Renal cortical epithelial cell (primary cell): Measurements from ENCODE around the gene ANKRD31. TPM values are rescaled to one million over a fixed set of nuclear protein-coding genes. Genes with fewer than 3 reads are reported as not detected.
"Not testable (repeated sequence)": the region's sequence is repeated elsewhere in the genome, so short reads cannot be mapped to it uniquely, and the experiment has no call there.

ENCODE experiments used
- DNase-seq: peaks from one replicate; pipeline ENCODE4 v3.0.0-alpha.2; 2011; ENCODE audit warnings: low read depth
- total RNA-seq: library from RNA; depleted of rRNA; stranded (reverse); fragments of >200 nt; gene quantifications from 2 replicates; pipeline ENCODE4 v1.2.3, GENCODE V29; 2014

Gene ANKRD31
- total RNA-seq, 1 donor from 2014 or later, result 0.25 TPM

DNA sequence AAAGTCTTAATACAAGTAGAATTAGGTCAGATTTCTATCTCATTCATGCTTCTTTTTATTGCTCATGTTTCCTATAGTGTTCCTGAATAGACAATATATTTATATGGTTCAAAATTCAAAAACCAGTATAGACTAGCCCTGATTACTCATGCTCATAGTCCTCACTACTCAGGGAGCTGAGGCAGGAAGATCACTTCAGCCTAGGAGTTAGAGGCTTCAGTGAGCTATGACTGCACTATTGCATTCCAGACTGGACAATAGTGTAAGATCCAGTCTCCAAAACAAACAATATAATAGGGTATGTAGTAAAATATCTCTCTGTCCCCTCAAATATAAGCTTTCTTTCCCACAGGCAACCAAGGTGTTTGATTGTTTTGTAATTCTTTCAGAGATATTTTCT, 2.4 kb downstream of the ANKRD31 start:
- peak; percentile 11 for DNase-seq

DNA sequence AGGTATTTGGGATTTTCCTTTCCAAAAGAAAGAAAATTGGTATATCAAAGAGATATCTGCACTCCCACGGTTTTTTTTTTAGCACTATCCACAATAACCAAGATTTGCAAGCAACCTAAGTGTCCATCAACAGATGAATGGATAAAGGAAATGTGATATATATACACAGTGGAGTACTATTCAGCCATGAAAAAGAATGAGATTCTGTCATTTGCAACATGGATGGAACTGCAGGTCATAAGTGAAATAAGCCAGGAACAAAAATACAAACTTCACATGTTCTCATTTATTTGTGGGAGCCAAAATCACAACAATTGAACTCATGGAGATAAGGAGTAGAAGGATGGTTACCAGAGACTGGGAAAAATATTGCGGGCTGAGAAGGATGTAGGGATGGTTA, 9.8 kb downstream of the ANKRD31 start:
- DNase-seq, result no peak

DNA sequence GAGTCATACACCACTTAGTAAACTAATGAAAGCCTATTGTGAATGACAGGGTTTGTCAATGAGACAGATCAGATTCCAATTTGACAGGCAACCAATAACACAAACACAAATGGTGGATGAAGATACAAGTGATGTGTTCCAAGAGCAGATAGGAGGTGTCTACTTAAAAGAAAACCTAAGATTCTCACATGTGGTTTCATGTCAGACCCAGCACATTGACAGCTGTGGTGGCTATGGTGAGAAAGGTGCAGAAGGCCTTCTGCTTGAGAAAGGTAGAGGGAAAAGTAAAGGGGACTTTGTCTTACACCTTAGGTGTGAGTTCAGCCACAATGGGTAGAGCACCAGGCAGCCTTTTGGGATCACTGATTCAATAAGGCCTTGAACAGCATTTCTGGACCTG, 11.2 kb downstream of the ANKRD31 start:
- DNase-seq, result no peak

DNA sequence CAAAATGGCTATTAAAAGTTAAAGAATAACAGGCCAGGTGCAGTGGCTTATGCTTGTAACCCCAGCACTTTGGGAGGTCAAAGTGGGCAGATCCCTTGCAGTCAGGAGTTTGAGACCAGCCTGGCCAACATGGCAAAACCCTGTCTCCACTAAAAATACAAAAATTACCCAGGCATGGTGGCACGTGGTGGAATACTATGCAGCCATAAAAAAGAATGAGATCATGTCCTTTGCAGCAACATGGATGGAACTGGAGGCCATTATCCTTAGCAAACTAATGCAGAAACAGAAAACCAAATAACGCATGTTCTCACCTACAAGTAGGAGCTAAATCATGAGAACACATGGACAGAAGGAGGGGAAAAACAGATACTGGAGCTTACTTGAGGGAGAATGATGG, 15.9 kb downstream of the ANKRD31 start:
- DNase-seq, result not testable (repeated sequence)

DNA sequence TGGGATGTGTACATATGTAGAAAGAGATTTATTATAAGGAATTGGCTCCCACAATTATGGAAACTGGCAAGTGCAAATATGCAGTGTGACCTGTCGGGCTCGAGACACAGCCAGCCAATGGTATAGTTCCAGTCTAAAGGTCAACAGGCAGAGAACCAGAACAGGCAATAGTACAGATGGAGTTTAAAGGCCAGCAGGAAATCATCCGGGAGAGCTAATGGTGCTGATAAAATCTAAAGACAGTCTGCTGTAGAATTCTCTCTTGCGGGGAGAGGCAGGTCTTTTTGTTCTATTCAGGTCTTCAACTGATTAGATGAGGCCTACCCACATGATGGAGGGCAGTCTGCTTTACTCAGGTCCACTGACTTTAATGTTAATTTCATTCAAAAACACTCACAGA, 21.8 kb downstream of the ANKRD31 start:
- DNase-seq, result no peak

DNA sequence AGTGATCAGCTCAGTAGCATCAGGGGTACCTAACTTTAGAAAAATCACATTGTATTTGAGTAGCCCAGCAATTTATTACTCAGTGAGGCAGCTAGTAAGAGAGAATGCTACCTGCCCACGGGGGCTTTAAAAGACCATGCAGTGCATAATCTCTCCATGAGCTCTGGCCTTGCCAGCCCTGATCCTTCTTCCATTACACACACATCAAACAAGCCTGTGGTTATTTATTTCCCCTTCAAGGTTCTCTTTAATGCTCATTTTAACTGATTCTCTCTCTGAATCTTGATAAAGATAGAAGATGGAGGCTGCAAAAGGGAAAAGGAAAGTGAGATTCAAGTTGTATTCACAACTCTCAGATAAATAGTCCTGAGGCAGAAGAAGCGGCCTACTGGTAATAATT, 22.3 kb downstream of the ANKRD31 start:
- no peak for DNase-seq

DNA sequence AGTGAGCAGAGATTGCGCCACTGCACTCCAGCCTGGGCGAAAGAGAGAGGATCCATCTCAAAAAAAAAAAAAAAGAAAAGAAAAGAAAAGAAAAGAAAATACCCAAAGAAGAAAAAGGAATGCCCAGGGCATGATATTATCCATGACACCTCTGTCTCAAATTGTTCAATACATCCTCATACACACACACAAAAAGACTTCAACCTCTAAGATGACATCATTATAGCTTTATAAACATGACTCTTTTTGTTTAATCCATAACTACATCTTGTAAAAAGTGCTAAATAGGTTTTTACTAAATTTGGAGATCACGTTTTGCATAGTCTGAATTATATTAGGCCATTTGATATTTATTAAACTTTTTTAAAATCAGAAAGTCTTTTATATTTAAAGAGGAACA, 33.1 kb downstream of the ANKRD31 start:
- DNase-seq, result no peak

DNA sequence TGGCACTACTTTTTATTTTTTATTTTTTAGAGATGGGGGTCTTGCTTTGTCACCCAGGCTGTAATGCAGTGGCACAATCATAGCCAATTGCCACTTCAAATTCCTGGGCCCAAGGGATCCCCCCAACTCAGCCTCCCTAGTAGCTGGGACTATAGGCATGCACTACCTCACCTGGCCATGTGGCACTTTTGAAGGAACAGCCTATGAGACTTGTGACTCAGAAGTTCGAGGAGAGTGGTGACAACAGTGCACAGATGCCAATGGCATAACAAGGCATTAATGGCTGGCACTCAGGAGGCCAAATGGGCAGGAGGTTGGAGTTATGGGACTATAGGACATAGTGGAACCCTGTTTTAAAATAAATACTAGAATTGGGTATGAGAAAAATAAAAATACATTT, 33.7 kb downstream of the ANKRD31 start:
- no peak for DNase-seq

DNA sequence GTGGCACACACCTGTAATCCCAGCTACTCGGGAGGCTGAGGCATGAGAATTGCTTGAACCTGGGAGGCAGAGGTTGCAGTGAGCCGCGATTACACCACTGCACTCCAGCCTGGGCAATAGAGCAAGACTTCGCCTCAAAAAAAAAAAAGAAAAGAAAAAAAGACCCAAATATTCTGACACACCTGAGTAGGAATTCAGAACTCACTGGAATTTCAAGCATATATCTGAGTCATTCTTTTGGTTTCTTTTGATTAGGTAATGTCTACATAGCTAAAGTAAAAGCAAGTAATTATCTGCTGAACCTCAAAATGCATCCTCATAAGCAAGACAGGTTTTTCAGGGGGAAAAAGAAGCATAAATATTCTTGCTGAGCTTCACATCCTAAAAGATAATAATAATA, 35.9 kb downstream of the ANKRD31 start:
- peak; percentile 72 for DNase-seq

DNA sequence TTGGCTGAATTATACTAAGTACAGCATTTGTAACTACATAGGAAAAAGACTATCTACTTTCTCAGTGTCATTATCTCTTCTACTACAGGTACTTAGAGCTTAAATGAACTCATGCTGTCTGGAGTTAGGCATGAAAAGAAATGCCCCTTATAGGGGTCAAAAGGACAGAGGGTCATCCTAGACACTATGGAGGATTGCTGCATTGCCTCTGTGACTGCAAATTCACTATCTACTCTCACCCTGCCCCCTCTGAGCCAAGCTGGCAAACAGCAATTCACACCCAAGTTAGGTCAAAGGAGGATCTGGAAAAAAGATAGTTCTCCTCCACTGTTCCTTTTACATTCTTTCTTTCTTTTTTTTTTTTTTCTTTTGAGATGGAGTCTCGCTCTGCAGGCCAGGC, 36.7 kb downstream of the ANKRD31 start:
- DNase-seq, result no peak

DNA sequence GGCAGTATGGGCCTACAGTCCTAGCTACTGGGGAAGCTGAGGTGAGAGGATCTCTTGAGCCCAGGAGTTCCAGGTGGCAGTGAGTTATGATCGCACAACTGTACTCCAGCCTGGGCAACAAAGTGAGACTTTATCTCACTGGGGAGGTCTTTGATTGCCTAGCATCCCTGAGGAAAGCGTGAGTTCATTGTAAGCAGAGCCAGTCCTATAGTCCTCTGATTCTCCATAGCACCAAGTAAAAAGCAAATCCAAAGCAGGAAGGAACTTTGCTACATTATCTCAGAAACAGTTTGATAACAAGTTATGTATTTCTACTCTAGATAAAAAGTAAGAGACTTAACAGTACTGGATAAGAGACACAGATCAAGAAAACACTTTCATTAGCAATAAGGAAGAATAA, 37.6 kb downstream of the ANKRD31 start:
- DNase-seq, result no peak

DNA sequence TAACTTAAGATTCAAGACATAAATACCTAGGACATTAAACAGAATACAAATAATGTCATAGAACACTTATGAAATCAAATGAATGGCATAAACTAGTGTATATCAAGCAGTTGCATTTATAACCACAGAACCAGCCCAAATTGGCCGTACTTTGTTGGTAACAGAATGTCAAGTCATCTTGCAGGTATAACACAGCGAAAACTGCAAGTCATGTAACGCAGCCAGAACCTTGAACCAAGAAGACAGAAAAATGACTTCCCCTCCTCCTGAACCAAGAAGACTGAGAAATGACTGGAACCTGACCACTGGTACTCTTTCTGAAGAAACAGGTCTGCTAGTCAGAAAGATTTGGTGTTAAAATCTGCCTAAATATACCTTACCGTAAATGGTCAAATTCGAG, 38.9 kb downstream of the ANKRD31 start:
- DNase-seq, result no peak

DNA sequence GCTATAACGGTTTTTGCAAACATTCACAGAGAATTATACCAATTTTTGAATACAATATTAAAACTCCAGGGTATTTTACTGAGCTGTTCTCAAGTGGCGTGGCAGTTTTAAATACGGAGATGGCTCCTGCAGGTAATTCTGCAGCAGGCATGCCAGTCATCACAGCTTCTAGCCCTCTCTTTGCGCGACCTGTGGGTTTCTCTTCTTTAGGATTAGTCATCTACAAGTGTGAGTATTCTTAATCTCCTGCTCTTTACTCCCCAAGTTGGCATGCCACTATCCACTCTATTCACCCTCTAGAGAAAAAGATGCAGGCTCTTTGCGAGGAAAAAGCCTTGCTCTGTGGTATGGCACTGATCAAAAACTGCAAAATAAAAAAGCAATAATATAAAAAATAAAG, 43.9 kb downstream of the ANKRD31 start:
- DNase-seq, result no peak

DNA sequence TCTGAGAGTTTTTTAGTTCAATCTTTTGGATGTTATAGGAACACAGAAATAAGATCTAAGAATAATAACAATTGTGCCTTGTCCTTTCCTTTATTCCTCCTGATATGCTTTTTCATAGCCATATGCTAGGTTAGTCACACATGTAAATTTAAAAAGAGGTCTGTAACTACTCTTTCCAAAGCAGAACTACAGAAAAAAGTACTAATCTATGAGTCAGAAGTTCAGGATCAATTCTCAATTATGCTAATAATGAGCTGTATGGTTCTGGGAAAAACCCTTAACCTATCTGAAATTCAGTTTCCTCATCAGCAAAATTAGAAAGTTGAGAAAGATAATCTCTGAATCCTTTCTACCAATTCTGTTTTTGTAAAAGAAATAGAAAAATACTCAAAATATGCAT, 44.4 kb downstream of the ANKRD31 start:
- DNase-seq, result no peak

DNA sequence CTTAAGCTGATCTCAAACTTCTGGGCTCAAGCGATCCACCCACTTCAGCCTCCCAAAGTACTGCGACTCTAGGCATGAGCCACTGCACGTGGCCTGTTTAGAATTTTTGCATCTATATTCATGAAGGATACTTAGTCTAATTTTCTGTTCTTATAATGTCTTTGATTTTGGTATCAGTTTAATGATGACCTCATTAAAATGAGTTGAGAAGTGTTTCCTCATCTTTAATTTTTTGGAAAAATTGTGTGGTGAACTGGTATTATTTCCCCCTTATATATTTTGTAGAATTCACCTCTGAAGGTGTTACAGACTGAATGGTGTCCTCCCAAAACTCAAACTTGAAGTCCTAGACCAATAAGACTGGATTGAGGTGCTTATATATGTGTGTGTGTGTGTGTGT, 46.5 kb downstream of the ANKRD31 start:
- DNase-seq, result no peak

DNA sequence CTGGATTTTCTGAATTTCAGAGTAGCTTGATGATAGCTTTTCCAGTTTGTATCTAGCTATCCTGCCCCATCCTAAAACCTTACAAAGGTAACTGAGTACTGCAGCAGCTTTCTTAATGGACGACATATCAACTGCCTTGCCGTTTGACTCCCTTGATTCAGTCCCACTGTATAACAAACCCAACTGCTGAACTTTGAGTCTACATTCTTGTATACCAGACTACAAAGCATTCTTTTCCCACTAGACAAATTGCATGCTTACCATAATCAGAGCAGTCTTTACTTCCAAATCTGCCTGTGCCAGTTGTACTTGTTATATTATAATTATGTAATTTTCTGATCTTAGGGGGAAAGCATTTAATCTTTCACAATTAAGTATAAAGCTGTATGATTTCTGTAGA, 47.3 kb downstream of the ANKRD31 start:
- no peak for DNase-seq

DNA sequence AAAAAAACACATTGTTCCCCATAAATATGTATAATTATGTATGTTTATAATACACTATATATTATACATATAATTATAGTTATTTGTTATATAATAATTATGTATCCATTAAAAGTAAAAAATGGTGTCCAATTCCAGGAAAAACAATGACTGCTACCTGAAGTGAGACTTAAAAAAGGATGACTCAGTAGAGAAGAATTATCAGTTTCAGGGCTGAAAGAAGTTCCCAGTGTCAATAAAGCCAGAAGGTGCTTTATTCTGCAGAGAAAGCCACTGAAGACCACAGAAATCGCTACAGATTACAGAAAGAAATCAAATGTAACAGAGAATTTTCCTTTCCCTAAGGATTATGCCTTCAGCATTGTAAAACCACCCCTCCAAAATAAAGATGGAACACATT, 50.9 kb downstream of the ANKRD31 start:
- DNase-seq, result peak; percentile 30

DNA sequence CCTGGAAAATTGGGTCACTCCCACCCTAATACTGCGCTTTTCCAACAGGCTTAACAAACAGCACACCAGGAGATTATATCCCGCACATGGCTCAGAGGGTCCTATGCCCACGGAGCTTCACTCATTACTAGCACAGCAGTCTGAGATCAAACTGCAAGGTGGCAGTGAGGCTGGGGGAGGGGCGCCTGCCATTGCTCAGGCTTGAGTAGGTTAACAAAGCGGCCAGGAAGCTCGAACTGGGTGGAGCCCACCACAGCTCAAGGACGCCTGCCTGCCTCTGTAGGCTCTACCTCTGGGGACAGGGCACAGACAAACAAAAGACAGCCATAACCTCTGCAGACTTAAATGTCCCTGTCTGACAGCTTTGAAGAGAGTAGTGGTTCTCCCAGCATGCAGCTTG, 60.7 kb downstream of the ANKRD31 start:
- not testable (repeated sequence) for DNase-seq

DNA sequence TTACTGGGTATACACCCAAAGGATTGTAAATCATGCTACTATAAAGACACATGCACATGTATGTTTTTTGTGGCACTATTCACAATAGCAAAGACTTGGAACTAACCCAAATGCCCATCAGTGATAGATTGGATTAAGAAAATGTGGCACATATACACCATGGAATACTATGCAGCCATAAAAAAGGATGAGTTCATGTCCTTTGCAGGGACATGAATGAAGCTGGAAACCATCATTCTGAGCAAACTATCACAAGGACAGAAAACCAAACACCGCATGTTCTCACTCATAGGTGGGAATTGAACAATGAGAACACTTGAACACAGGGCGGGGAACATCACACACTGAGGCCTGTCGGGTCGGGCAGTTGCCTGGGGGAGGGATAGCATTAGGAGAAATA, 61.8 kb downstream of the ANKRD31 start:
- not testable (repeated sequence) for DNase-seq

DNA sequence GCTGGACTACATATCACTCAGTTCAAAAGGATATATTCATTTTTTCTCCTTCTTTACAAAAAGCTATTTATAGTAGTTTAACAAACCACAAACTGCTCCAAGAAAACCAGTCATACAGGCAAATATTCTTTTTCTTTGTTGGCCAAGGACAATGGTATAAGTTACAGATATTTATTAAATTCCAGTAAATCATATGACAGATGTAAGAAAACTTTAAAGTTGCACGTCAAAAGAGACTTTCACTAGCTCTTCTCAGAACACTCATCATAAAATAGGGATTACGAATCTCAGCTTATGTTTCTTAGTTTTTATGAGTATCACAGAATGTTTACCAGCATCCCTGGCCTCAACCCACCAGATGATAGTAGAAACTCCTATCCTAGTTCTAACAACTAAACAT, 67.2 kb downstream of the ANKRD31 start:
- no peak for DNase-seq

DNA sequence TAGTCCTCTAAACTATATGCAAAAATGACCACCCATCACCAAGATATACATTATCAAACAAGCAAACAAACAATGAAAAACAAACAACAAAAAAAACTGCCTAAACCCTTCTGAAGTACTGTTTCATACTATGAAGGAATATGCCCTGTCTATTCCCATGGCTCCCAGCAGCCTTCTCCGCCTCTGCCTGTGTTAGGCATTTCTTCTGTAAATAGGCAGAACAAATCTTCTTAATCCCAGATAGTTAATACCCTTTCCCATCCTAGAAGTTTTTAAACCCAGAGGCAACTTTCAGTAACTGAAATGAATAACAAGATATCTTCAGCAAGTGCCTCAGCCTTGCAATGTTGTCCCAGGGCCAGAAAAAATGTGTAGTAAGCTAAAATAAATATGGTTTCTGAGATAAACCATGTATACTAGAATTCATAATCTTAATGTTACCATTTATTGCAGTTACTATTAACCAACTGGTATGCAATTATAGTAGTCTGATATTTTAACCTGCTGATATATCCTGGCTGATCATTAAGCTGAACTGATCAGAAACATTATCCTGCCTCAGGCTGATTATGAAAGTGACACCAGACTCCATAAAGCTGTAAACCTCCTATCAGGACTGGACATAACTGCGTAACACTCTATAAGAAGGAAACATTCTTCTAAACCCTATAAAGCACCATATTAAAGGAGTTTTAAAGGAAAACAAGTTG, 68.5 kb downstream of the ANKRD31 start:
- DNase-seq, result no peak

DNA sequence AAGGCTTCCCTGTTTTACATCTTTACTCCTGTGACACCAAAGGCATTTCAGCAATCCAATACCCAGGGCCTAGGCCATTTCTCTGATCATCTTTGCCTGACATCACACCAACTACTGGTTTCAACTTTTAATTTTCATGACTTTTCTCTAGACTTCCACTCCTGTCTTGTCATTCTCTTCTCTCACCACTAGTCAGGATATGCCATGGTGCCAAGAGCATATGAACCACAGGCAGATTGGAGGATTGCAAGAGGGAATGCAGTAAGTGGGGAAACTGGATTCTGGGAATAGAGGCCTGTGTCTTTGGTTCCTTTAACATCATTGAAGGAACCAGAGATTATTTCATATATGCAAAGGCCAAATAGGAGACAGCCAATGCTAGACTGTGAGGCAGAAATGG, 69.3 kb downstream of the ANKRD31 start:
- DNase-seq, result no peak

DNA sequence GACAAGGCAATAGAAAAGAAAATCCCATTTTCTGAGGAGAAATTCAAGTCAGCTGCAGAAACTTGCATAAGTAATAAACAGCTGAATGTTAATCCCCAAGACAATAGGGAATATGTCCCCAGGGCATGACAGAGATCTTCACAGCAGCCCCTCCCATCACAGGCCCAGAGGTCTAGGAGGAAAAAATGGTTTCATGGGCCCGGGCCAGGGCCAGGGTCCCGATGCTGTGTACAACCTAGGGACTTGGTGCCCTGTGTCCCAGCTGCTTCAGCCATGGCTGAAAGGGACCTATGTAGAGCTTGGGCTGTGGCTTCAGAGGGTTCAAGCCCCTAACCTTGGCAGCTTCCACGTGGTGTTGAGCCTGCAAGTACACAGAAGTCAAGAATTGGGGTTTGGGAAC, 75.2 kb downstream of the ANKRD31 start:
- not testable (repeated sequence) for DNase-seq

DNA sequence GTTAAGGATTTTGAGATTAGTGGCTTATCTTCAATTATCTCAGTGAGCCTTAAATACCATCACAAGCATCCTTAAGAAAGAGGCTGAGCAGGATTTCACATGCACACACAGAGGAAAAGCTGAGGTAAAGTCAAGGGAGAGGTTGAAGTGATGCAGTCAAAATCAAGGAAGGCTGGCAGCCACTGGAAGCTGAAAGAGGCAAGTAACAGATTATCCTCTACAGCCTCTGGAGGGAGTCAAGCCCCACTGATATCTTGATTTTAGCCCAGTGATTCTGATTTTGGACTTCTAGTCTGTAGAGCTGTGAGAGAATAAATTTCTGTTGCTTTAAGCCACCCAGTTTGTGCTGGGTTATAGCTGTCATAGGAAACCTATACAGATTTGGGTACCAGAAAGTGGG, 80.1 kb downstream of the ANKRD31 start:
- DNase-seq, result peak; percentile 9
